Activated T-cell treated with anti-CD3 and anti-CD28 coated beads for 1 hour (primary cell): ENCODE data around the gene BCAP29.

Experiments used
- DNase-seq: peaks from one replicate; pipeline ENCODE4 v3.0.0-alpha.2; 2020; ENCODE audit warnings: low read depth

The BCAP29 gene

DNA sequence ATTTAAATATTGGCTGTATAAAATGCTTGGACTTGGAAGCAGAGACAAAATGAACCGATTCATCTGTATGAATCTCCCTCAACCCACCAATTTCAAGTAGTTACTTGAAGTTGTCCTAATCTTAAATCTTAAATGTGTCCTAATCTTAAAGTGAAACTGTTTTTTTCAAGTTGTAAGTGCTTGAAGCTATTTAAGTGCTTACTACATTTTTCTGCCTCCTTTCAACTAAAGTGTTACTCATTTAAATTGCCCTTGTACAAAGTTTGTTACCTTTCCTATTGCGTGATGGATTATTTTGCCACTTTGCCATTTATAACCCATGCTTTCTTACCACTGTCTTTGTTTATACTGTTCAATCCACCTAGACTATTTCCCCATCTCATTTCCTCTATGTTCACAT, 2.8 kb downstream of the BCAP29 start:
- no peak for DNase-seq

DNA sequence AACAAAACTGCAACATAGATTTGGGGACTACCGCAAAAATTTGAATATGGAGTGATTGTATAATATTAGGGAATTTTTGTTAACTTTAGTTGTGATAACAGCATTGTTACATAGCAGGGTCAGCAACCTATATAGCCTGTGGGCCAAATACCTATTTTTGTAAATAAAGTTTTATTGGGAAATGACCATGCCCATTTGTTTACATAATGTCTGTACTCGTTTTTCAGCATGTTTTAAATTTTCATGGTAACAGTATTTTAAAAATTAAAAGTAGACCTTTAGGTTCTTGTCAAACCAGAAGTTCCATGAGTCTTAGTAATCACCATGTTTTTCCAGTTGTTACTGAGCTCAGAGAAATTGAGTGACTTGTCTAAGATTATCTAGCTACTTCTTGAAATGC, 4.7 kb downstream of the BCAP29 start:
- no peak for DNase-seq

DNA sequence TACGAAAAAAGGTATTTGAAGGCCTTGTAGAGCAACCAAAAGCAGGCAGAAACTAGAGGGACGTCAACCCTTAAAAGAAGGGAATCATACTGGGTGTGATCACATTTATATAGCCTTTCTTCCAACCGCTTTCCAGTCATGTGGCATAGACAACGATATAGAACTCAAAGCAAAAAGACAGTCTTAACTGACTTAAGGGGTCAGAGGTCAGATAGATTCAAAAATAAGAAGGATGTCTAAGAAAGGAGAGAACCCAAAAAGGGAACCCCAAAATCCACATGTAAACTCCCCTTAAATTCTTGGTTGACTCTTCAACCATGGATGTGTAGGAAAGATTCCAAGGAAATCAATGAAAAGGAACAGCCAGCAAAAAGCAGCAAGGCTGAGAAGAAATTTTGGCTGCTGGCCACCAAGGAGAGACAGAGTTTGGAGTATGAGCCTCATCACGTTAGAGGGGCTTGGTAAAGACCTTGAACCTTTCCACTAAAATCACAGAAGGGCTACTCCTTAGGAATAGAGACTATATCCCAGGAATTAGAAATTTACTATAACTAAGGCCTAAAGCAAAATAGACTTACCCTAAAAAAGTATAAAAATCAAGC, 8.6 kb downstream of the BCAP29 start:
- DNase-seq: no peak

DNA sequence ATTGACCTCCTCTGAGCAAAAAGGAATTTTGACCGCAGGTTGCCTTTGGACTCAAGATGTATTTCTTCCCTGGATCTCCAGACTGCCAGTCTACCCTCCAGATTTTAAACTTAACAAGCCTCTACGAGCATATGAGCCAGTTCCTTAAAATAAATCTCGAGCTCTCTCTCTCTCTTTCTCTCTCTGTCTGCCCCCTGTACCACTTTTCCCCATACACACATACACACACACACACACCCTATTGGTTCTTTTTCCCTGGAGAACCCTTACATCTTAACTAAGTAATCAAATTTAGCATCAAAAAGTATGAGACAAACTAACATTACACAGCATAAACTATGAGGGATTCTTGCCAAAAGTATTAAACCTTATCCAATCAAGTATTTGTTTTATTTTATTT, 11.4 kb downstream of the BCAP29 start:
- DNase-seq: no peak

DNA sequence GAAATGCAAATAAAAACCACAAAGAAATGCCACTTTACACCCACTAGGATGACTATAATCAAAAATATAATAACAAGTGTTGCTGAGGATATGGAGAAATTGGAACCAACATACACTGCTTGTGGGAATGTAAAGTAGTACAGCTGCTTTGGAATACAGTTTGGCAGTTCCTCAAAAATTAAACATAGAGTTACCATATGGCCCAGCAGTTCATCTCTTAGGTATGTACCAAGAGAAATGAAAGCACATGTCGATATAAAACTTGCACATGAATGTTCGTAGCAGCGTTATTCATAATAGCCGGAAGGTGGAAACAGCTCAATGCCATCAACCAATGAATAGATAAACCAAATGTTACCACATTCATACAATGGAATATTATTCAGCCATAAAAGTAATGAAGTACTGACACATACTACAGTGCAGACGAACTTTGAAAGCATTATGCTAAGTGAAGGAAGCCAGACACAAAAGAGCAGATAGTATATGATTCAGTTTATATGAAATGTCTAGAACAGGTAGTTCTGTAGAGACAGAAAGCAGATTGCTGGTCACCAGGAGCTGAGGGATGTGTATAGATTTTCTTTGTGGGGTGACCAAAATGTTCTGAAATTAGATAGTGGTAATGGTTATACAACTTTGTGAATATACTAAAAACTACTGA, 12.4 kb downstream of the BCAP29 start:
- DNase-seq: no peak

DNA sequence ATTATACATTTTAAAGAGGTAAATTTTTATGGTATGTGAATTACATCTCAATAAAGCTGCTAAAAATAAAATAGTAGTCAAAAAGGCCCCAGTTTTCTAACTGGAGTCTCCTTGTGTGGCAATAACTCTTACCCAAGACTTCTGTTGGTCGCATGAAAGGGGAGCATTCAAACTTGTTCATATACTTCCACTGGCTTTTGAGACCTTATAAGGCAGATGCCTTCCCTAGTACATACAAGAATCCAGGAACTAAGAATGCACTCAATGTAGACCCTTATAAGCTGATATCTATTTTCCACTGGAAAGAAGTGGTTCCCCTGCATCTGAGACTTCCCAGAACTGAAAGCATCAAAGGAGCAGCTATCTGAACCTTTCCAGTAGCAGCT, 13.0 kb downstream of the BCAP29 start:
- DNase-seq: no peak

DNA sequence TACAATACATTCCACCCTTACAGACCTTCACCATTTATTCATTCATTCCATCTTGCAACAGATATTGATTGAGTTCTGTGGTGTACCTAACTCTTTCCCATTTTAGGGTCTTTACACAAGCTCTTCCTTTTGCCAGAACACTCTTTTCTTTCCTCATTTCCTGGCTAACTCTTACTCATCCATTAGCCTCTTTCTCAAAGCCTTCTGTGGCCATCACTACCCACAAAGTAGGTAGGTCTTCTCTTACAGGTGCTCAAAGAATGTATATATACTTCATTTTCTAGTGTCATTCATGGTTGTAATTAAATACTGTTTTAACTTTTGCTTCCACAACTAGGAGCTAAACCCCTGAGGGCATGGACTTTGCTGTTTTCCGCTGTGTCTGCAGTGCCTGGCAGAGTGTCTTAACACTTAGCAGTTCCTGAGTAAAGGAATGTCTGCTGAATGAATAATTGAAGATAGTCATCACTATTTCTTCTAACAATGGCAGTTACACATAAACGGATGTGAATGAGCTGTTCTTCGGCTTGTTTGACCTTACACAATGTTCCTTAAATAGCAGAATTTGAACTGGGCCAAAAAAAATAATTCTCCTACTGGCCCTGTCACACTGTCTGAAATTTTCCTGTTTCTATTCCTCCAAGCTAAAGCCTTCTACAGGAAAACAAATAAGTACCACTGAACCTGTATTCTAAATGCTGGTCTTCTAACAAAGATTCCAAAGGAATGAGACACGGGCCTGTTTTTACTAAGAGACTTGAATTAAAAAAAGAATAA, 15.1 kb downstream of the BCAP29 start:
- no peak for DNase-seq

DNA sequence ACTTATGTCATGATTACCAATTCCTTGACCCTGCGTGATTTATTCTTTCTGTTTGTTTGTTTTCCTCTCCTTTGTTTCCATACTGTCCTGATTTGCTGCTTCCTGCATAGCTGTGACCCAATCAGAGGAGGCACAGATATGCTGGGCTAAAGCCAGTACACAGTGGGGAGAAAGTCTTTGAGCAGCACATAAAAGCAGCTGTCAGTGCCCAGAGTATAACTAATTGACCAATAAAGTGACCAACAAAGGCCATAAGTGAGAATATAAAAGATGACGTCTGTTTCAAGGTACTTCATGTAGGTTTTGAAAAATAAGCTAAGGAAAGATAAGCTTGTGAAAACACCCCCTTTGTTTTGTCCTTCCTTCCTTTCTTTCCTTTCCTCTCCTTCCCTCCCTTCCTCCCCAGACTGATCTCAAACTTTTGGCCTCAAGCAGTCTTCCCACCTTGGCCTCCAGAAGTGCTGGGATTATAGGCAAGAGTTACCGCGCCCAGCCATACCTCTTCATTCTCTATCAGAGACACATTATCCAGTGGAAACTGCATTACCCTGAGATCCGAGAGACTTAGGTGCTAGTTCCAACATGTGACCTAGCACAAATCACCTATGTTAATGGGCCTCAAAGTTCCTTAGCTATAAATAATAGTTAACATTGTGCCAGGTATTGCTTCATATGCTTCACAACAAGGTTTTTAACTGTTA, 17.0 kb downstream of the BCAP29 start:
- DNase-seq: no peak

DNA sequence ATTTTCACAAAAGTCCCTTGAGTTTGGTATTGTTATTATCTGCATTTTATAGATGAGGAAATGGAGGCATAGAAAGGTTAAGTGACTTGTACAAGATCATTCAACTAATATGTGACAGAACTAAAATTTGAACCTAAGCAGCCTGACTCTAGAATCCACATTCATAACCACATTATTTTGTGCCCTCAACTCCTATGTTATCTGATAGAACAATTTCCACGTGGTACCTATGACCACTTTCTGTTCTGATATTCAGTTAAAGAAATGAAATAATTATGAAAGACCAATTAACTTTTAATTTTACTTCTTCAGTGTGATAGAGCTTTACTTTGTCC, 17.5 kb downstream of the BCAP29 start:
- no peak for DNase-seq

DNA sequence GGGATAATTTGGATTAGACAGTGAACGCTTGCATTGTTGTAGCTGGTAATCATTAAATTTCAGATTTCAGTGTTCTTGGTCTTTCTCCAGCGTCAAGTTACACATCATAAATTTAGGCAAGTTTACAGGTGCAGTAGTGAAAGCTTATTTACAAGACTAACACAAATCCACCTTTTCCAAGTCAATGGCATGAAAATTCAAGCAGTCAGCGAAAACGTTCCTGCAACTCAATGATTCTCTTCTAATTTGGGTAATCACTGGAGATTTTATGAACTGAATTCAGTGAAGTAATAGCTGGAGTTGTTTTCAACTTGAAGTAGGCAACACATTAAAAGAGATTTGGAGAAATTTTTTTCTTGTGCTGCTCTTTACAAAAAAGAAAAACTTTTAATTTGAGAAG, 17.9 kb downstream of the BCAP29 start:
- DNase-seq: no peak

DNA sequence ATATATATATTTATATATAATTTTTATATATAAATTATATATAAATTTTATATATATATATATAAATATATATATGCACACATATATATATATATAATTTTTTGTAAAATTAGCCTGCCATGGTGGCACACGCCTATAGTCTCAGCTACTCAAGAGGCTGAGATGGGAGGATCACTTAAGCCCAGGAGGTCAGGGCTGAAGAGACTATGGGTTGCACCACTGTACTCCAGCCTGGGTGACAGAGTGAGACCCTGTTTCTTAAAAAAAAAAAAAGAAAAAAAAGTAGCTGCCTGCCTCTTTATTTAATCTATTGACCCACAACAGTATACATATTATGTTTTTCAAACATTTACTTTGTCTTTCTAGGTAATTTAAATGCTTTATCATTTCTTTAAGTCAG, 19.2 kb downstream of the BCAP29 start:
- DNase-seq: no peak

DNA sequence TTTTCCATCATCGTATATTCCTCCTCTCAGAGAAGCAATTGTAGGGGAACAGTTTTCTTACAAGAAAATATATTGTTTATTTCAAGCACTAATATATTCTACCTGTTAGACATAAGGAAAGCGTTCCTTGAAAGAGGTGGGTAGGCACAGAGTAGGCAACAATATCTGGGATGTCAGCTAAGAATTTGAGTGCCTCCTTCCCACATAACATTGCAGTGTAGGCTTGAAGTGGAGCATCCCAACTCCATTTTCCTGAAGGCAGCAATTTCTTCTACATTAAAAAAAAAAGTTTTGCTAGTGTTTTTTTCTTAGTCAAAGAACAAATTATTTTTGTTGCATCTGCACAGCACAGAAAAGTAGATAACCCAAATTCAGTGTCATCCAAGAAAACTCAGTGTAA, 20.8 kb downstream of the BCAP29 start:
- no peak for DNase-seq

DNA sequence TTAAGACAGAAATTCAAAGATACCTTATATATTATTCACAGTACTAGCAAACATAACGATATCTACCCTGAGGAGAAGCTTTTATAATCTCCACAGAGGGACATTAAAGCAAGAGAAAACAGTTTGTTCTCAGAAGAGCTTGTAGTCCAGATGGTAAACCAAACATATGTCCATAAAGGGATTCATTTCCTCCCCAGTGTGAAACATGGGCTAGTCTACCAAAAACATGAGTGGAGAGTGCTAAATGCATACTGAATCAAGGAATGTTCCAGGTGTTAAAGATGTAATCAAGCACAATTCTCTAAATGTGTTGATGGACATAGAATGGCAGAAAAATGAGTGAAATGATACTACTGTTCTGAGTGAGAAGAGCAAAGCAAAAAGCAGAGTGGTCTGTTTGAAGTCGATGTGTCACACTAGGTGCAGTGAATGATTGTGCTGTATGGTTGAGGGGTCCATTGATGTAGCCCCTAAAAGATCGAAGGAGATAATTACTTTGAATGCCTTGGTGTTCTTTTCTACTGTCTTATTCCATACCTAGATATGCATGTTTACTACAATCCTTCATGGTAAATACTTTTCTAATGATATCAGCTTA, 25.3 kb downstream of the BCAP29 start:
- no peak for DNase-seq

DNA sequence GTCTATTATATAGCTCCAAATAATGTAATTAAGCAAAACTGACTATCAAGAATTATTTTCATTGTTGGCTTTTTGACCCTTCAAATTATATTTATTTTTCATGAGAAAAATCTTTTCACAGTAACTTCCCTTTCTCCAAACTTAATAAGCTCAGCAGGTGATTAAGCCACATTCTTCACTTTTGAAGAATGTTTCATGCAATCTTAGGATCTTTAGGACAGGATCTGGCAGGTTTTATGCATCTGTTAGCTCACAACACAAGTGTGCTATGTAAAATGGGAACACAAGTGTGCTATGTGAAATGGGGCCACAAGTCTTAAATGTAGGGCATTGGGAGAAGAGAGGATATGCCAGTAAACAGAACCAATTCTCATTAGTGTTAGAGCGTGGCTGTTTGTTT, 26.3 kb downstream of the BCAP29 start:
- no peak for DNase-seq

DNA sequence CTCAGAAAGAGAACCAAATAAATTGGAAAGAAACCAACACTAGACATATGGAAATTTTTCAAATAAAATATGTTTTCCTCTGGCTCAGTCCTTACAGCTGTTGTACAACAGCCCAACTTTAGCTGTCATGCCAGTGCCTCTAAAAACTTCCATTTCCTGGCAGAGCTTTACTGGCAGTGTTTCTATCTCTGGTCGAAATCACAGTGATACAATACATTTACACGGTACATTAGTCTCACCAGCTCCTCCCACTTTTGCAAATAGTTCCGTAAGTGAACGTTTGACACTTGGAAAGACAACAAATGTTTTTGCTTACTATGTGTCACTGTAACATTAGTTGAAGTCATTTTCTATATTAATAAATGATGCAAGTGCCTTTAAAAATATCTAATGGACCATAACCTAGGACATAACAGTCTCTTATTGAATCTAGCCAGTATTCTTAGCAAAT, 29.8 kb downstream of the BCAP29 start:
- no peak for DNase-seq

DNA sequence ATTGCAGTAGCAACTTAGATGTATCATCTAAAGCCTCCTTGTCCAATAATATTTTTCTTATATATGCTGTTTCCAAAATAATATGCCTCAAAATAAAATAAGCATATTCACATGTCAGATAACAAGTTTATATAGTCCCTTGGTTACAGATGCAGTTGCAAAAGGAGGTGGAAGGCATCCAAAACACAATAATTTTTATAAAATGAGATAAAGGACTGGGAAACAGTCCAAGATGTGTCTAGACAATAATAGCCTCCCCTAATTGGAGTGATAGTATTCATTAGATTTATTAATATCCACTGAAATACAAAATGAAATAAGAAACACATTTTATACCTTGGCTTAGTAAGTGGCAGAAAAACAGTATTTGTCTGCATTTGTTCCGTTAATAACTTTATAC, 30.3 kb downstream of the BCAP29 start:
- no peak for DNase-seq

DNA sequence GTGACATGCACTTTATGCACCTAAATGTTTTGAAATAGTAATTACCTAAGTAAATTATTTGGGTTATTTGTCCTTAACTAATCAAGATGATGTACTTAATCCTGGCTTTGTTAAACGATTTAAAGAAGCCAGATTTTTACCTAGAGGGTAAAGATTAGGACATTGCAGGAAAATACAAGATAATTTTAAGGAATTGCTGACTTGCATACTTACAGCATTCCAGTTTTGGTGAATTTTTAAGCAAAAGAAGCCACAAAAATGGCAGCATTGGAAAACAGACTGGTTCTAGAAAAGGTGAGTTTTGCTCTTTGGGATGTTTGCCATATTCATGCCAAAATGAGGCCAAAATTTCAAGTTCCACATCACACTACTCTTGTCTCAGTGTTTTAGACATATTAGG, 33.4 kb downstream of the BCAP29 start:
- no peak for DNase-seq

DNA sequence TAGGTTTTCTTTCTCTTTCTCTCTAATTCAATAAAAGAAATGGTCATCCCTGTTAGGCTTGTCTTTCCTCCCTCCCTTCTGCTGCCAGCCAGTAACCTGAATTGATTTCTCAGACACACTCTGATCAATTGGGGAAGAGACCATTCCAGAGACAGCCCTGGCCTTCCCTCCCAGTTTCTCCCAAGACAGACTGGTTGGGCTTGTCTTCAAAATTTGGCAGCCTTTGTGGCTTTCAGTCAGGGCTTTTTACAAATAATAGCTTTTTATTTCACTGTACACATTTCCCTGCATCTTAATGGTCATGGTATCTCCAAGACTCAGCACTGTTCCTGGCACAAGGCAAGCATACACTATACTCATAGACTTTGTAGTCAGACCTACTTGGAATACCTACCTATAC, 33.9 kb downstream of the BCAP29 start:
- no peak for DNase-seq

DNA sequence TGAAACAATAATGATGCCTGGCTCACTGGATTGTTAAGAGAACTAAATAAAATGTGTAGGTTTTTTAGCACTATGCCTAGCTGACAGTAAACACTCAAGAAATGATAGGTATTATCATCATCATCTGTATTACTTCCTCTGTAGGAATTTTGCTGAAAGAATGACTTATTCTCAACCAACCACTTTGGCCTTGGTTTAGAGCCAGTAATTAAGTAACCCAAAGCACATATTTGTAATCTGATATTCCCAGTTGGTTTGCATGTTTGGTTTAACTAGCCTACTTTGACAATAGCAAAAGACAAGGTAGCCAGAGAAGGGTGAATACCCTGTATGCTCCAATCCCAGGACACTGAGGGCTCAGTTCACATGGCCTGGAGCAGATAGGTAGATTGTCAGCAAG, 34.4 kb downstream of the BCAP29 start:
- DNase-seq: no peak

DNA sequence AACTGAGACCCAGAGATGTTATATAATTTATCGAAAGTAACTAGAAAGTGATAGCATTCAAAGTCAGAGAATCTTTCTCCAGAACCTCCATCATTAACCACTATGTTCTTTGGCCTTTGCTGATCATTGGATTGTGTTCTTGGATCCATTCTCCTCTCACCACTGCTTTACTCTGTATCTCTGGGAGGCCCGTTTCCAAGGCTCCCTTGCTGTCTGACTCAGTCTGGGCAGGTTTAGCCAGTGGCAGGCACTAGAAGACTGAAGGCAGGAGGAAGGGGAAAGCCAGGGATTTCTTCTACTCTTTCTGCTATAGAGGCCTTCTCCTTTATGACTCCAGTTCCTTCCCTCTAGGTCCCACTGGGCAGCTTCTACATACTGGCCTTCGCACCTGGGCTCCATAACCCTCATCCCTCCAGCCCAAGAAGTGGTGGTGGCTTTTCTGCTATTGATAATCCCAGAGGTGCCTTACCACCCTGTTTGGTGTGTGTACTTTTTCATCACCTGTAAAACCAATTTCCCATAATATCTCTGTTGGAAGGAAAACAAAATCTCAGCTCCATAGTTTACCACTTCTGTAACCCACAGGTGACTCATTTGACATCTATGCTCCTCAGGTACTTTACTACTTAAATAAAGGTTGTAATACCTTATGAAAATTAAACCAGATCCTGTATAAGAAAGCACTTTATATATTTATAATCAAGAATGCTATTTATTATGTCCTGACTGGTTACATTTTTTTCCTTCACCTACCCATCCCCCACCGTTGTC, 36.0 kb downstream of the BCAP29 start:
- DNase-seq: no peak

DNA sequence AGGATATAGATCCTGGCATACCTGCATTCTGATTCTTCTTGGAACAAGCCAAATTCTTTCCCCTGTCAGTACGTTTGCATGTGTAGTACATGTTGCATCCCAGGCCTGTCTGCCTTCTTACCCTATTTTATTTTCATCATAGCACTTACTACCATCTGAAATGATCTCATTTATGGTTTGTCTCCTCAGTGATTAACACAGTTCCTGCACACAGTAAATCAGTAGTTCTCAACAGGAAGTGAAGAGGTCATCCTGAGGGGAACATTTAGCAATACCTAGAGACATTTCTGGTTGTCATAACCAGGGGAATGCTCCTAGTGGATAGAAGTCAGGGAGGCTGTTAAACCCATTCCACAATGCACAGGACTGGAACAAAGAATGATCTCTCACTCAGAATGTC, 42.4 kb downstream of the BCAP29 start:
- DNase-seq: no peak

DNA sequence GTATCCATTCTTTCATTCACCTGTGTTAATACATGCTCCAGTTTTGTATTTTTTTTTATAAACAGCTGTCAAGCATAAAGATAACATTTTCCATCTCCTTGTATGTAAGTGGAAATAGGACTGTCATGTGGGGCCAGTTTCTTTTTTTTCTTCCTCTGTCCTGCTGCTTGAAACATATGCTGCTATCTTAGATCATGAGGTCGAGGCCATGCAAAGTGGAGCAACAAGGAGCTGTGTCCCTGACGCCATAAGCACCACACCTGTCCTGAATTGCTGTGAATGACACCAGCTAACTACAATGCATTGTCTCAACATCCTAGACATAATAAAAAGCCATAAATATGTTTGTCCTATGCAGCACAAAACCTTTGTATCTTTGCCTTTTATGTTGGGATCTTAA, 42.8 kb downstream of the BCAP29 start:
- DNase-seq: no peak
